Heart left ventricle (tissue), 13 donors: ENCODE data around the gene KSR2.

Experiments
- CTCF ChIP-seq, 12 donors: fragments of 200-600 bp; sonication (generic) in 4 of 12; IDR thresholded peaks; one replicate each; pipeline versions ENCODE4 v1.5.0 to v1.8.0; 2018 to 2022; ENCODE audit warnings: antibody characterized with exemption in 12 of 12, mild to moderate bottlenecking in 5 of 12
- POLR2A ChIP-seq, 2 donors: fragments of 450-650 bp; IDR thresholded peaks; one replicate each; pipeline ENCODE4 v1.6.1; 2017; ENCODE audit warnings: antibody characterized with exemption in 2 of 2, mild to moderate bottlenecking in 2 of 2, moderate library complexity in 2 of 2
- donor health status: ischemic (EF 13 %, LVEDD 7.1; RV severe dilation, severe dysfunction).
- donor health status: DM: no; HTN: yes; CAD: no.
- donor health status: DM: no; HTN: no; CAD: no.
- donor health status: ischemic (EF 25% LVEDD 6.9; RV normal size, moderate dysfunction).
- donor health status: ischemic (EF 25% LVEDD 5.7; RV mildly dilated, moderate dysfunction).
- donor health status: ischemic (EF 35%, LVEDD 5.7; RV mildly dilated, moderate dysfunction).
- donor health status: nonischemic (EF 11% LVEDD 7.7; RV severe dilation, severe dysfunction).
- donor health status: DM: yes; HTN: yes; CAD: no.
- donor health status: PGD.
- donor health status: ischemic (EF 29% LVEDD 5.4; RV normal size, mild dysfunction).
- donor health status: nonischemic (EF 23%, LVEDD 6.1; RV moderate dilation, normal function).

- TF ChIP-seq CTCF (IDR thresholded peaks at IDR 0.05) (no peak), POLR2A (IDR thresholded peaks at IDR 0.05) (no peak)
Measured at GRCh38 chr12:117768860-117769259, 199.9 kb downstream of the KSR2 start.
